GM21381 (cell line): ENCODE data around the gene EIF4E1B.

Source experiments
- ATAC-seq: cut with Tn5 transposase; IDR thresholded peaks from one replicate; pipeline ENCODE4 v1.9.1; 2021; ENCODE audit warnings: mild to moderate bottlenecking, moderate library complexity; ENCODE audit not compliant: unreplicated experiment

EIF4E1B gene

DNA sequence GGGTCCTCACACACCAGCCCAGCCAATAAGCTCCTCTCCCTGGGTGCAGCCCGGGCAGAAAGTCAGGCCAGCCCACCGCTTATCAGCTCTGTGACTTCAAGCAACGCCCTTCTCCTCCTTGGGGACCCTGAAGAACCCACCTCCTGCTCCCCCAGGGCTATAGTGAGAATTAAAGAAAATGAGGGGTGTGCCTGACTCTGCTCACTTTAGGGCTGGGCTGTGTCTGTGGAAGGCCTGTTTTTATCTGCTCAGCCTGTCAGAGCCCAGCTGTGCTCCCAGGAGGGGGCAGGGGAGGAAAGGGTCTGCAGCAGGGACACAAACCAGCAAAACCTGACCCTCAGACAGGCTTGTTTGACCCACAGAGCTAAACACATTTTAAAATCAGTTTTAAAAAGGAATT lies 24.4 kb upstream of the EIF4E1B start:
- ATAC-seq: no peak

DNA sequence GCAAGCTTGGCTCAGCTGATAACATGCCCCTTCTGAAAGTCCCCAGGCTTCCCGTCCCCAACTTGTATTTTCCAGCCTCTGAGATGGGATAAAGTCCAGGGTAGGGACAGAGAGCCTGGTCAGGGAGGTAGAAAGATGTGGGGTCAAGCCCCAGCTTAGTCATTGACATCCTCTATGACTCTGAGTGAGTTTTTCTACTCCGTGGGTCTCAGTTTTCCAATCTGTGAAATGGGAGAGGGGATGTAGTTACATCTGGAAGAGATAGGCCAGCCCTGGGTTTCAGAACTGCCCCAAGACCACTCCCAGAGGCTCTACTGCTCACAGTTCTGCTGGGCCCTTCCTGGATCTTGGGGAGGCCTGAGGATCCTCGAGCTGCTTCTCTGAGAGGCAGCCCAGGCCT lies 23.6 kb upstream of the EIF4E1B start:
- no peak for ATAC-seq

DNA sequence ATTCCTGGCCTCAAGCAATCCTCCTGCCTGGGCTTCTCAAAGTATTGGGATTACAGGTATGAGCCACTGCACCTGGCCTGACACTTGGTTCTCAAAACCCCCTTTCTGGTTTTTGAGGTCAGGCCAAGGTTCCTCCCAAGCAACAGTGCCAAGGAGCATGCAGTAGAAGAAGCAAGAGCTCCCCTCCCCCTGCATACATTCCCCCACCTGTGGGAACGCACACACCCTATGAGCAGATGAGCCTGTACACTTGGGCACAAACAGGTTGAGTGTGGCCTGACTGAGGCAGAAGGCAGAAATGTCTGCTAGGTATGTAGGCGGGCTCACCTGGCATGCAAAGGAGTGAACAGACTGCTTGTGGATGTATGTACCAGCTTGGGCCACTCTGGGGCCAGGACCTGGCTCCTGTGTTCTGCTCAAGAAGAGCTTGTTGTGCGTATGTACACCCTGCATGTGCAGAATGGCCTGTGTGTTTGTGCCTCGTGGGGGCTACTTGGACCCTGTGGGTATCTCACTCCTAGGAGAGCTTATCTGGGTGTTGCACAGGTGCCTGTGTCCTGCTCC lies 22.3 kb upstream of the EIF4E1B start:
- no peak for ATAC-seq

DNA sequence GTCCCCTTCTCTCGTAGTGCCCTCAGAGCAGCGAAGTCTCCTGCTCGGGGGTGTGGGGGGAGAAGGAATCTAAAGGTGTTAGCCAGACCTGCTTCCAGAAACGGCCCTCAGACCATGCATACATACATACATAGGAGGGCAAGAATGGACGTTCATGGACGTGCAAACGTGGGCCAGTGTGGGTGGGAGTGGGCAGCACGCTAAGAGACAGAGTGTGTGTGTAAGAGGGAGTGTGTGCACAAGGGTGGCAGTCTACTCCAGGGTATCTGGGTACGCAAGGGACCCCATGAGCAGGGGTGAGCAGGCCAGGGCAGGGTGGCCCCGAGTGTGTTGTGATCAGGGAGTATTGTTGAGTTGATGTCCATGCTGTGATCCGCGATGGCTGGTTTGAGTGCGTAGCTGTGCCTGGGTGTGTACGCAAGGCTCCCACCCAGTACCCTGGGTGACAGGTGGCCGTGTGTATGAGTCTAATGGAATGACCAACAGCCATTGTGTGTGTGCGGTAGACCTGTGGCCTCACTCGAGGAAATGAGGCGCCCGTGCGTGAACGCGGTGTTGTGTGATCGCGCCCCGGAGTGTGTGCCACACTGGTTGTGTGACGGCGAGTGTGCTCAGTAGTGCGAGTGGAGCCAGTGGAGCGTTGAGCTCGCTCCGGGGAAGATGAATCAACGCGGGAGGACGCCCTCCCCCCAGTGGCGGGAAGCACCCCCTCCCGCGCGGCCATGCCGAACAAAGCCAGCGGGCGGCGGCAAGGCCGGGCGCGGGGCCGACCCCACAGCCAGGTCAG lies 21.3 kb upstream of the EIF4E1B start:
- ATAC-seq: peak; percentile 5

DNA sequence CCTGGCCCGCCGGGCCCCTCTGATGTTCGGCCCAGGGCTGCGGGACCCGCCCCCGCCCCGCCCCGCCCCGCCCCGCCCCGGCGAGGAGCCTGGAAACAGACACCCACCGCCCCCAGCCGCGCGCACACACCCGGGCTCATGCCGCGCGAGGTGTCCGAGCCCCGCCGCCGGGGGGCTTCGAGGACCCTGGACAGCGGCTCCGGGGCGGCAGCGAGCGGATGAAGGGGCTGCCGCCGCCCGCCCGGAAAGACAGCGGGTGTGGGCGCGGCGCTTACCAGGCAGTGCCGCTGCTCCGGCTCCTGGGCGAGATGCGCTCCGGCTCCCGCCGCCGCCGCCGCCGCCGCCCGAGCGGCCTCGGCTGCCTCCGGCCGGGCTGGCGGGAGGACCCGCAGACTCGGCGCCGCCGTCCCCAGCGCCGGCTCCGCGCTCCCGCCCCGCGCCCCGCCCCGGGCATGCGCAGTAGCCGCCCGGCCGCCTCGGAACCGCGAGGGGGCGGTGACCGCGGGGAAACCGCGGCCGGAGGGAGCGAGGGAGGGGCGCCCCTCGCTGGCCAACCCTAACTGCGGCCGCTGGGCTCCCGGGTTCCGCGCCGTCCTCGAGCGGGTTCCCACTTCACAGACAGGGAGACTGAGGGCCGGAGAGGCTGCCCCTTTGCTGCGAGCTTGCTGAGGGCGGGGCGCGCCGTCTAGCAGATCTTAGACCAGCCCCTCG lies 20.6 kb upstream of the EIF4E1B start, which contains the start of gene GPRIN1:
Gene GPRIN1, minus strand, starts transcription at position 433 of the 711 bp plus-strand sequence. CDS start 10,322 bp downstream, outside the sequence.
- peak; percentile 71 for ATAC-seq

DNA sequence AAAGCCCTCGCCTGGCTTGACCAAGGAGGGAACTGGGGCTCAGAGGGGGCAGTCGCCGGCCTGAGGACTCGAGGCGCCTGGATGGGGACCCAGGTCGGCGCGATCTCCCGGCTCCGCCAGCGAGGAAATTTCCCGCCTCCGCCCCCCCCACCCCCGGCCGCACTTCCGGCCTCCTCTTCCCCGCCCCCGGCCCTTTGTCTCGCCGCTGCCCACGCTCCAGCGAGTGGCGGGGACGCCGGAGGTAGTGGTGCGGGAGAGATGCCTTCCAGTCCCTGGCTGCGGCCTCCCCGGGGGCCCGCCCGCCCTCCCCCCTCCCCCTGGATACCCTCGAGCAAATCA lies 20.1 kb upstream of the EIF4E1B start:
- ATAC-seq: peak; percentile 6

DNA sequence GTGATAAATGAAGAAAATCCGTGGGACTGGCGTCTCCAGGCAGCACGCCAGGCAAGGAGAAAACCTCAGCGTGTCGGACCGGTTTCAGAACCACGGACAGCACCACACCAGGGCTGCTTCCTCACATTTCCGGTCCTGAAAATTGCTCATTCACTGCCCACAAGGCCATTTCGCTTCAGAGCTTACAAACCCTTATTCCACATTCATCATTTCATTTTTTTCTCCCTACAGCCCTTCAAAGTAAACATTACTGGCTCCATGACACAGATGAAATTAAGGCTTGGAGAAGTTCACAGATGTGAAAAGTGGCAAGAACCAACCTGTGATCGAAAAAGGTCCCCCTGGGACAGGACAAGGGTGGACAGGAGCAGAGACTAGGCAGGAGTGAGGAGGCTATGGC lies 19.0 kb upstream of the EIF4E1B start:
- no peak for ATAC-seq

DNA sequence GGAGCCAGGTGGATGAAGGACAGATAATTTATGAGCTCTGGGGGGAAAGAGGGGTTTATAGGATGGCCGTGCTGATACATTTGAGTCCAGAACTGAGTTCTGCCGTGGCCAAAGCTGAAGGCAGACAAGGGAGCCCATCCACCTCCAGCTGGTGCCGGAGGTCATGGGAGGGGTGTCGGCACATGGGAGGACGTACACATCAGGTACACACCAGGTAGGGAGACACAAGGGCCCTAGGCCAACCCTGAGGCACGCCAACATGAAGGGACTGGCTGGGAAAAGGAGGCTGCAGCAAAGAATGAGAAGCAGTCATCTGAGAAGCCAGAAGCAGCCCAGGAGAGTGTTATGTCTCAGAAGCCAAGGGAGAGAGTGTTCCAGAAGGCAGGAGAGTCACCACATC lies 18.5 kb upstream of the EIF4E1B start:
- ATAC-seq: no peak

DNA sequence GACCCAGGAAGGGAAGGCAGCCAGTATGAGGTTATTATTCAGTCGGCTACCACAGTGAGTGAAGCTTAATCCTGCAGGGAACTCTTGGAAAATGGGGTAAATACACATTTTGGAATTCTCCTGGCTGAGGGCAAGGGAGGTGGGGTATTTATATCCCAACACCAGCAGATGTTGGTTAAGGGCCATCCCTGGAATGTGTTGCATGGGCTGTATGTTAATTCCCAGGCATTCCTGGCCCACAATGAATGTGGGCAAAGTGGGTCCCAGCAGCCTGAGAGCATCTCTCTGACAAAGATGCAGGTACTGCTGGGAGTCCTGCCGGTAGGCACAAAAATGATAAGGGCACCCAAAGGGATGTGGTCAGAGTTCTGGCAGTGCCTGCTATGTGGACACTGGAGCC lies 17.6 kb upstream of the EIF4E1B start:
- no peak for ATAC-seq

DNA sequence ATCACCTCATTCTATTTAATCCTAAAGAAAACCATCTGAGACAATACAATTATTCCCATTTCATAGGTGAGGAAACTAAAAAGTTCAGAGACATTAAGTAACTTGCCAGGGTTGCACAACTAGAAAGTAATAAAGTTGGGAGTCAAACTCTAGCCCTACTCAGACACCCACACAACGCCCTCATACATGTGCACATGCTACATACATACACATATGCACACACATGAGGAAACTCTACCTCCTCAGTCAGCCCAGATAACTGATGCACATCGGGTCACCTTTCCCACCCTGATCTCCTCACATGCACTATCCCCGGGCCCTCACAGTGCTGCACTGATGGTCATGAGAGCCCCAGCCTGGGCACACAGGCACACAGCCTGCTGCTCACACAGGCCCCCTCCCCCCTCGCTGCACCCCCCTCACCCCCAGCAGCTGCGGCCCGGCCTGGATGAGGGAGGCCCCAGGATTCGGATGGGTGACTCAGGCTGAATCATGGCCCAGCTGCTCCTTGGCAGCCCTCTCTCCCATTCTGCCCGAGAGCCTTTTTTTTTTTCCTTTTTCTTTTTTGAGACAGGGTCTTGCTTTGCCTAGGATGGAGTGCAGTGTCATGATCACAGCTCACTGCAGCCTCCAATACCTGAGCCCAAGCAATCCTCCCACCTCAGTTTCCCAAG lies 15.5 kb upstream of the EIF4E1B start:
- no peak for ATAC-seq

DNA sequence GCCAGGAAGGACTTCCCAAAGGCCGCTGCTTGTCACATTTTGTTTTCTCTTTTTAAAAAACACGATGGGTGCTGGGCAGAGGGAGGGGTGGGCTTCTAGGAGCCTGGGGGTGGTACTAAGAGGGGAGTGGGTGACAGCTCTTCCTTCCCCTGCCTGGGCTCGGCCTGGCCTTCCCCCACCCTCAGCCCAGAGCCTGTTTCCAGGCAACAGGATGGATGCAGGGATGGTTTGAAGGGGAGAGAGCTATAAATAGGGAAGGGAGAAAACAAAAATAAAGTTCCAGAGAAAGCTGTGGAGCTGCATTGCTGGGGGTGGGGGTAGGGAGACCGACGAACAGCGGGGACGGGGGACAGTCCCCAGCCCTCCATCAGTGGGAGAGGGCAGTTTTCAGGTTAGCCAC lies 14.0 kb upstream of the EIF4E1B start:
- ATAC-seq: no peak

DNA sequence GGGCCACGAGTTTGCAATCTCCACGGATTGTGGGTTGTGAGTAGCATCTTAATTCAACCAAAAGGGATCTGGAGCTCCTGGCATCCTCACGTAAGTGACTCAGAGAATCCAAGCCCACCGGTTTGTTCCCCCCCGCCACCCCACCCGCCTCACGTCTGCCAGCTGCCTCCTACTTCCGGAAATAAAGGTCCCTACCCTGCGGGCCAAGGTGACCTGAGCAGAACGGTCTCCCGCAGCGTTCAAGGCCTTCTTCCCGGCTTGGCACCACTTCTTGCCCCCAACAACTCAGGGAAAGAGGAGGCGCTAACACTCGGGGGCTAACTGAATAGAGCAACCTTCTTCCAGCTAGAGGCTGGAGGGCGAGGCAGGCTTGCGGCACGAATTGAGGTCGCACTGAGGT lies 11.7 kb upstream of the EIF4E1B start:
- no peak for ATAC-seq

DNA sequence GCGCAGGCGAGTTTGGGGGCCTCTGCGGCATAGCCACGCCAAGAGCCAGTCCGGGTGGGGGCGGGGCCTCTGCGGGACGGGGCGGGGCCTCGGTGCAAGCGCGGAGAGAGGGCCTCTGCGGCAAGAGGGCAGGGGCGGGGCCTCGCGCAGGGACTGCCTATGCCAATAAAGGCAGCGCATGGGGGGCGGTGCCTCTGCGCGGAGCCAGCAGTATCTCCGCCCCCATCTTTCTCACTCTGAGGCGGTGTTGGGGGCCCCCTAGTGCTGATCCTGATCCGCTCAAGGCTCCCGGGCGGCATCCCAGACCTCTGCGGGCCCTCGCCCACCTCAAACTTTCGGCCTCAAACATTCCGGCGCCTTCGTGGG lies 11.3 kb upstream of the EIF4E1B start:
- peak; percentile 79 for ATAC-seq

DNA sequence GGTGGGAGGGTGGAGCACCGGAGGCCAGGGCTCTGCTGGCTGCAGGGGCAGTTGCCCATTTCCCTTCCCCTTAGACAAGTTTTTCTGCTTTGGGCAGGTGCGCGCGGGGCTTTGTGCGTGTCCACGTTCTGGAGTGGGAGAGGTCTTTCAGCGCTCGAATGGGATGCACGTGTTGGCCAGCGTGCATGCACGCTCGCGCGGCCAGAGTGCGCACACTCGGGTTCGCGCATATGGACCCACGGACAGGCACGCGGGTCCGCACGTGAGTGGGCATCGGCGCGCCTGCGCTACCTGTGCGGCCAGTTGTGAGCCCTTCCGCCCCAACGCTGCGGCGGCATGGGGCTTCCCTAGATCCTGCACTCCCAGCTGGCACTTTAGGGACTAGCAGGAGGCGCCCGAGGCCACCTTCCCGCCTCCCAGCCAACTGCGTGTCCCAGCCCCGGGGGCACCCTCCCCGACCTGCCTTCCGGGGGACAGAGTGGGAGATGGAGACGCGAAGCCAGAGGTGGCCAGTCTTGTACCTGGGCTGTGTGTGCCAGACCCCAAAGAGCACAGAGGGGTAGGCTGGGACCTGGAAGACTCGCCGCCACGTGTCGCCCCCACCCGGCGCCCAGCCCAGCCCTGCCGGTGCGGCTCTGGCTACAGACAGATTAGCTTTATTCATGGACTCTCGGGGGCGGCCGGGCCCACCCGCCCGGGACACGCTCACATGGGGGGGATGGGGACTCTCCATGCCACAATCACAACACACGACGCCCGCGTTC lies 10.7 kb upstream of the EIF4E1B start:
- ATAC-seq: no peak

DNA sequence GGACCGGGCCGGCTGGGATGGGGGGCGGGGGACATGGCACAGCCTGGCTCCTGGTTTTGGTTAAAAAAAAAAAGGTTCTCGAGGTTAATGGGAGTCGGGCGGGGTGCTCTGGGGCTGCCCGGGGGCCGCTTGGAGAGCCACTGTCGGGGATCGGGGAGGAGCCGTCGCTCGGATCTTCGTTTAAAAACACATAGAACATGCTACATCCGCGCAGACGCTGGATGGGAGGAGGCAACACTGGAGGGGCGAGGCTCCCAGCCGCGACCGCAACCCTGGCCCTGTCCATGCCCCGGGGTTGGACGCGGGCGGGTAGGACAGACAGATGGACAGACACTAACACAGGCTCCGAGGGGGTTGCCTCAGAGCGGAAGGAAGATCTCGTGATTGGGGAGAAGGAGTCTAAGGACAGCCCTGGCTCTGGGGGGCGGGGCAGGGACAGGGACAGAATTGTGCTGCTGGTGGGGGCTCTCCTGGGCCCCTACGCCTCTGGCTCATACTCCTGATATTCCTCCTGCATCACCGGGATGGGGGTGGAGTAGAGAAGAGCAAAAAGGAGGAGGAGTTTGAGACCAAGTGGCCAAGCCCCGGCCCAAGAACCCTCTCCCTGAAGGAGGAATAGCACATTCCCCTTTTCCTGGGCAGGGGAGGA lies 10.0 kb upstream of the EIF4E1B start:
- ATAC-seq: no peak

DNA sequence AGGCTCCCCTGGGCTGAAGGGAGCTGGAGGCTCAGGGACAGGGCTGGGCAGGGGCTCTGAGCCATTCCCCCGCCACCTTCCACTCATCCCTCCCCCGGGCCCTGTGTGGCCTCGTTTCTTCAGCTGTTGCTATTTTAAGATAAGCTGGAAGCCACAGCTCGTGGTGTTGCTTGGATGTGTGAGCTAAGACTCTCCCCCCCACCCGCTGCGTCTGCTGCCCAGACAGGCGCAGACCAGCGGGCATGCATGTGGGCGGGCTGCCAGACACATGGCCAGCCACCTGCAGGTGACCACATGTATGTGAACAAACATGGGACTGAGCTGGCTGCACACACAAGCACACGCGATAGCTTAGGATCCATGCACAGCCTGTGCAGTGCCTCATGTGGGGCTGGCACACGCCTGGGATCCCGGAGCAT lies 8.8 kb upstream of the EIF4E1B start:
- ATAC-seq: no peak

DNA sequence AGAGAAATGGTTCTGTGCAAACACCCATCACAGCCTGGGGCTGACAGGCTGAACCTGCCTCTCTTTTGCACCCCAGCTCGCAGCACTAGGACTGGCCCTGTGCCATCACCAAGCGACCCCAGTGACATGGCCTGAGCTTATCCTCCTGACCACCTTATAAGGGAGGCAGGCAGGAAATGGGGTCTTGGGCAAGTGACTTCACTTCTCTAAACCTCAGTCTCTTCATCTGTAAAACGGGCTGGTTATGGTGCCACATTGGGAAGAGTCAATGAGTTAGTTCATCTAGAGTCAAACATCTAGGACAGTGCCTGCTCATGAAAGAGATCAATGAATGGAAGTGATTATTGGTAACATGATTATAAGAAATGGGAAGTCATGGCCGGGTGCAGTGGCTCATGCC lies 6.3 kb upstream of the EIF4E1B start:
- ATAC-seq: no peak

DNA sequence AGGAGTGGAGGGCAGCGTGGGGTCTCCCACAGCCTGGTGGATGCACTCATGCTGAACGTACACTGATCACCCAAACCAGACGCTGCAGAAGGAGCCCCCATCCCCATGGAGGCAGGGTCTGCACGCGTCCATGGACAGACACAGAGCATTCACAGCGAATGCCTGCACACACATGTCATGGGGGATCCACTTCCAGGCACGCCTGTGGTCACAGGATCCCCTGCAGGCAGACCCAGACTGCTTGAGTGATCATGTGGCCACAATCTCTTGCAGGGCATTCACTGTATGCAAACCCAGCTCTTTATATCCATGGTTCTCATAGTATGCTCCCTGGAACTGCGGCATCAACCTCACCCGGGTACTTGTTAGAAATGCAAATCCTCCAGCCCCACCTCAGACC lies 5.5 kb upstream of the EIF4E1B start:
- no peak for ATAC-seq

DNA sequence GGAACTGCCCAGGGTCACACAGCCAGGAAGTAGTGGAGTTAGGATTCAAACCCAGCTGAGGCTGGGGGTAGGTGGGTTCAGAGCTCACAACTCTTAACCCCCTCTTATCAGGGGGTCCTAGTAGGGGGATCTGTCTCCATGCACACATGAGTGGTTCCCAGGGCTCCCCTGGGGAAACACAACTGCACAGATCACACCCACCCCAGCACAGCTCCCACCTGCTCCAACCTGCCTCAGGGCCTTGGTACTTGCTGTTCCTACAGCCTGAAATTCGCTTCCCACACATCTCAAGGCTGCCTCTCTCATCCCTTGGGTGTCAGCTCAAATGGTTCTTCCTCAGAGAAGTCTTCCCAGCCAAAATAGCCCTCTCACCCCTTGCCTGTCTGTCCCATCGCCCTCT lies 5.0 kb upstream of the EIF4E1B start:
- no peak for ATAC-seq
